SK-N-MC (cell line): ENCODE measurements around the gene APOB.

Experiments used
- DNase-seq: peaks from one replicate; pipeline ENCODE4 v3.0.0-alpha.2; 2011; ENCODE audit warnings: low read depth, low spot score
- H3K27ac ChIP-seq: fragments of 200-600 bp; sonication (generic); 2 replicates; pipeline ENCODE4 v1.5.1; 2016; ENCODE audit warnings: mixed run types
- H3K36me3 ChIP-seq: fragments of 200-600 bp; sonication (generic); 2 replicates; pipeline ENCODE4 v1.6.1; 2017; ENCODE audit warnings: antibody characterized with exemption, low read length, mixed read lengths; ENCODE audit not compliant: insufficient read depth
- H3K4me3 ChIP-seq: fragments of 200-600 bp; sonication (generic); 2 replicates; pipeline ENCODE4 v1.5.1; 2016
- H3K9ac ChIP-seq: fragments of 200-600 bp; sonication (generic); 2 replicates; pipeline ENCODE4 v1.8.0; 2017; ENCODE audit warnings: mixed run types, mixed read lengths; ENCODE audit not compliant: insufficient read length
- H3K9me3 ChIP-seq: fragments of 200-600 bp; sonication (generic); 2 replicates; pipeline ENCODE4 v1.6.1; 2017; ENCODE audit warnings: low read depth, mild to moderate bottlenecking, antibody characterized with exemption, low read length, moderate library complexity, mixed read lengths
- EZH2 ChIP-seq: fragments of 200-600 bp; sonication (generic); IDR thresholded peaks from one replicate; pipeline ENCODE4 v1.6.1; 2017; ENCODE audit warnings: antibody characterized with exemption
- FOXP2 ChIP-seq: optimal IDR thresholded peaks from 2 replicates; pipeline ENCODE3; 2011; ENCODE audit warnings: mild to moderate bottlenecking, moderate library complexity; ENCODE audit not compliant: insufficient read depth; ENCODE audit errors: extremely low read length, control extremely low read depth
- POLR2AphosphoS5 ChIP-seq: IDR thresholded peaks from 2 replicates; pipeline ENCODE4 v1.6.1; 2012; ENCODE audit warnings: mild to moderate bottlenecking, low read depth, low read length, borderline replicate concordance

APOB gene

GRCh38 chr2:21041943-21042707 is 1.7 kb downstream of the APOB start:
- TF ChIP-seq EZH2 (no peak), FOXP2 (no peak), POLR2AphosphoS5 (no peak)
- Histone ChIP-seq H3K9ac (no peak overlapping the region), H3K4me3 (no peak overlapping the region), H3K36me3 (no peaks in the 10 kb centered on the region), H3K27ac (no peak overlapping the region), H3K9me3 (no peaks in the 10 kb centered on the region)
- no peak for DNase-seq

GRCh38 chr2:21041462-21041861 is 2.4 kb downstream of the APOB start:
- H3K4me3 ChIP-seq: no peak overlapping the region
- DNase-seq: no peak
- H3K36me3 ChIP-seq: no peaks in the 10 kb centered on the region
- no peak overlapping the region for H3K9ac ChIP-seq
- H3K27ac ChIP-seq: no peak overlapping the region
- no peak for TF ChIP-seq POLR2AphosphoS5
- no peak for TF ChIP-seq FOXP2
- TF ChIP-seq EZH2: no peak
- H3K9me3 ChIP-seq: no peaks in the 10 kb centered on the region

- H3K36me3 ChIP-seq: no peaks in the 10 kb centered on the region
- no peak overlapping the region for H3K27ac ChIP-seq
- TF ChIP-seq POLR2AphosphoS5 (no peak), EZH2 (no peak), FOXP2 (no peak)
- DNase-seq: no peak
- H3K9me3 ChIP-seq: no peaks in the 10 kb centered on the region
- no peak overlapping the region for H3K9ac ChIP-seq
- no peak overlapping the region for H3K4me3 ChIP-seq
Observed at GRCh38 chr2:21040468-21041377, 3.1 kb downstream of the APOB start.

GRCh38 chr2:21039979-21040467 is 3.9 kb downstream of the APOB start:
- TF ChIP-seq POLR2AphosphoS5: no peak
- no peak for TF ChIP-seq FOXP2
- TF ChIP-seq EZH2: no peak
- Histone ChIP-seq H3K9me3 (no peaks in the 10 kb centered on the region), H3K36me3 (no peaks in the 10 kb centered on the region), H3K9ac (no peak overlapping the region), H3K4me3 (no peak overlapping the region), H3K27ac (no peak overlapping the region)
- DNase-seq: no peak

- Histone ChIP-seq H3K9ac (no peak overlapping the region), H3K27ac (no peak overlapping the region), H3K4me3 (no peak overlapping the region), H3K9me3 (no peaks in the 10 kb centered on the region), H3K36me3 (no peaks in the 10 kb centered on the region)
- DNase-seq: no peak
- no peak for TF ChIP-seq EZH2
- no peak for TF ChIP-seq FOXP2
- TF ChIP-seq POLR2AphosphoS5: no peak
Observed at GRCh38 chr2:21039080-21039556, 4.8 kb downstream of the APOB start.

- H3K36me3 ChIP-seq: no peaks in the 10 kb centered on the region
- no peak for TF ChIP-seq EZH2
- no peak for TF ChIP-seq POLR2AphosphoS5
- TF ChIP-seq FOXP2: no peak
Observed at GRCh38 chr2:21038403-21039073, 5.3 kb downstream of the APOB start.

GRCh38 chr2:21037671-21038108 is 6.2 kb downstream of the APOB start:
- H3K9ac ChIP-seq: no peak overlapping the region

More at GRCh38 chr2:21038403-21039073, 5.3 kb downstream of the APOB start:
- Histone ChIP-seq H3K27ac (no peak overlapping the region), H3K4me3 (no peak overlapping the region), H3K9me3 (no peaks in the 10 kb centered on the region), H3K9ac (no peak overlapping the region)
- no peak for DNase-seq

More at GRCh38 chr2:21037671-21038108, 6.2 kb downstream of the APOB start:
- Histone ChIP-seq H3K27ac (no peak overlapping the region), H3K36me3 (no peaks in the 10 kb centered on the region), H3K4me3 (no peak overlapping the region), H3K9me3 (no peaks in the 10 kb centered on the region)
- no peak for DNase-seq
- TF ChIP-seq POLR2AphosphoS5 (no peak), EZH2 (no peak), FOXP2 (no peak)
